ENCODE results near the gene TAS2R19. TPM values are rescaled to one million over a fixed set of nuclear protein-coding genes. Genes with fewer than 3 reads are reported as not detected.

TAS2R19 gene
- total RNA-seq, 1 experiment from 2014 or later, result 2.6 TPM

DNA sequence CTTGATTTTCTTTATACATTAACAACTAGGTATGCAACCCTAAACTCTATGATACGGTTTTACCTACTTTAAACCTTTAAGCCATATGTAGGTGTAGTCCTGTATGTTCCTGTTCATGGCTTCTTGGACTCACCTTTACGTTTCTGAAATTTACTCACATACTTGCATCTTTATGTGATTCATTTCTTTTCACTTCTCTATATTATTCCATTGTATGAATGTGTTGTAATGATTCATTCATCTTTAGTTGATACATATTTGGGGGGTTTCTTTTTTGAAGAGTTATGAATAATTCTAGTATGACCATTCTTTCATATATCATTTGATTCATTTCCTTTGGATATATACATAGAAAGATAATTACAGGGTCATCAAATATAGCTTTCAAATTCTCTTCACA, 33.3 kb downstream of the TAS2R19 start:
- WGBS (ENCODE audit: extremely low coverage, insufficient read length, low lambda C conversion rate), result no CpG with 5 or more reads among the region's 2 CpGs
- no peak overlapping the region for H2BK5ac ChIP-seq (ENCODE audit: insufficient read length, low read length)
- H3K4ac ChIP-seq (ENCODE audit: low read depth, low read length), result no peak overlapping the region
- H3K27ac ChIP-seq (ENCODE audit: insufficient read length, low read depth, low read length), result no peak overlapping the region
- no peak overlapping the region for H2BK12ac ChIP-seq (ENCODE audit: insufficient read length, low read depth, low read length)
- no peaks in the 10 kb centered on the region for H3K23me2 ChIP-seq (ENCODE audit: insufficient read length, low read depth, low read length, poor library complexity, severe bottlenecking)
- H3K27me3 ChIP-seq (ENCODE audit: insufficient read depth, low read length), result no peaks in the 10 kb centered on the region
- no peaks in the 10 kb centered on the region for H3K79me1 ChIP-seq (ENCODE audit: insufficient read depth, low read depth, low read length, poor library complexity, severe bottlenecking)
- Mint-ChIP-seq H3K4me3 (no peak overlapping the region), H3K4me1 (peaks cover 5% of the 10 kb centered on the region in 2 experiments; a peak in 2 of 4 replicates), H3K27me3 (ENCODE audit: low read depth) (no peaks in the 10 kb centered on the region), H3K9me3 (peaks cover 4 to 7% of the 10 kb centered on the region in 2 experiments; a peak in 3 of 5 replicates), H3K27ac (no peak overlapping the region), H3K36me3 (ENCODE audit: insufficient read depth in 1 of 3, low read depth in 3 of 3) (peaks cover 9 to 15% (median 11%) of the 10 kb centered on the region in 3 experiments; a peak in 6 of 7 replicates)
- H3K56ac ChIP-seq (ENCODE audit: insufficient read length, low read depth, low read length), result no peak overlapping the region
- no peak overlapping the region for H3K4me2 ChIP-seq (ENCODE audit: insufficient read depth, insufficient read length, low read length)
- H4K5ac ChIP-seq (ENCODE audit: insufficient read length, low read depth, low read length), result no peak overlapping the region
- no peak for TF ChIP-seq CTCF (conservative IDR thresholded peaks at IDR 0.05)
- H3K9ac ChIP-seq (ENCODE audit: extremely low read depth, insufficient read length, low read length), result no peak overlapping the region
- no peak overlapping the region for H2BK120ac ChIP-seq (ENCODE audit: low read depth, low read length, poor library complexity, severe bottlenecking)
- no peak overlapping the region for H3T11ph ChIP-seq (ENCODE audit: low read length)
- no peak for DNase-seq
- H2AK5ac ChIP-seq (ENCODE audit: insufficient read length, low read length), result no peak overlapping the region
- no peak overlapping the region for H2AFZ ChIP-seq (ENCODE audit: low read length)
- H2BK15ac ChIP-seq (ENCODE audit: low read depth, low read length), result no peak overlapping the region
- no peak overlapping the region for H3K18ac ChIP-seq (ENCODE audit: insufficient read length, low read depth, low read length)
- H4K8ac ChIP-seq (replicated peaks; ENCODE audit: insufficient read length, low read depth, low read length), result no peak overlapping the region
- no peak overlapping the region for H3K14ac ChIP-seq (ENCODE audit: insufficient read depth, low read length)
- H2BK20ac ChIP-seq (ENCODE audit: low read depth, low read length, poor library complexity, severe bottlenecking), result no peak overlapping the region
- H4K91ac ChIP-seq (ENCODE audit: insufficient read length, low read depth, low read length), result no peak overlapping the region
- H3K4me1 ChIP-seq (ENCODE audit: insufficient read depth, low read length), result no peaks in the 10 kb centered on the region
- peaks cover 9% of the 10 kb centered on the region for H3K9me3 ChIP-seq (ENCODE audit: control insufficient read depth, low read depth, low read length)
- H3K23ac ChIP-seq (ENCODE audit: insufficient read length, low read depth, low read length), result no peak overlapping the region
- no peaks in the 10 kb centered on the region for H3K79me2 ChIP-seq (ENCODE audit: insufficient read depth, low read length)
- H4K20me1 ChIP-seq (ENCODE audit: control insufficient read depth, insufficient read depth, insufficient read length), result no peaks in the 10 kb centered on the region
